SK-N-SH treated with all-trans-retinoic acid at 6 μM for 48 hours (cell line): Measurements from ENCODE around the gene SIGLEC5.

Experiments used
- CSDC2 ChIP-seq: fragments of 250-450 bp; sonication (Bioruptor Pico); IDR thresholded peaks from 2 replicates; pipeline ENCODE4 v1.5.0; 2020; ENCODE audit warnings: mild to moderate bottlenecking, moderate library complexity
- ISL1 ChIP-seq: fragments of 250-450 bp; sonication (Bioruptor Pico); IDR thresholded peaks from 2 replicates; pipeline ENCODE4 v2.1.2; 2022; ENCODE audit warnings: mild to moderate bottlenecking, moderate library complexity
- RARB ChIP-seq: fragments of 250-450 bp; sonication (Bioruptor Pico); IDR thresholded peaks from 2 replicates; pipeline ENCODE4 v1.8.0; 2021; ENCODE audit warnings: mild to moderate bottlenecking, moderate library complexity
- ZFP3 ChIP-seq: fragments of 250-450 bp; sonication (Bioruptor Pico); IDR thresholded peaks from 2 replicates; pipeline ENCODE4 v1.5.0; 2020; ENCODE audit warnings: mild to moderate bottlenecking, moderate library complexity
- ZNF70 ChIP-seq: fragments of 450-650 bp; formaldehyde crosslinking; IDR thresholded peaks from 2 replicates; pipeline ENCODE4 v1.5.0; 2020; ENCODE audit warnings: mild to moderate bottlenecking, moderate library complexity
- TF ChIP-seq, protein P1 (sequence below): fragments of 250-450 bp; sonication (Bioruptor Pico); IDR thresholded peaks from 2 replicates; pipeline ENCODE4 v1.8.0; 2020; ENCODE audit warnings: mild to moderate bottlenecking, moderate library complexity, borderline replicate concordance

DNA sequence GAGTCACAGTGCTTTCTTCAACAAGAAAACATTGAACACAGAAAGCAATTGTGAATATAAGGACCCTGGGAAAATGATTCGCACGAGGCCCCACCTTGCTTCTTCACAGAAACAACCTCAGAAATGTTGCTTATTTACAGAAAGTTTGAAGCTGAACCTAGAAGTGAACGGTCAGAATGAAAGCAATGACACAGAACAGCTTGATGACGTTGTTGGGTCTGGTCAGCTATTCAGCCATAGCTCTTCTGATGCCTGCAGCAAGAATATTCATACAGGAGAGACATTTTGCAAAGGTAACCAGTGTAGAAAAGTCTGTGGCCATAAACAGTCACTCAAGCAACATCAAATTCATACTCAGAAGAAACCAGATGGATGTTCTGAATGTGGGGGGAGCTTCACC is 43.4 kb downstream of the SIGLEC5 start:
- TF ChIP-seq ZNF70 (CRISPR knock-in tag) (no peak), ZFP3 (CRISPR knock-in tag) (no peak), ISL1 (CRISPR knock-in tag) (no peak), RARB (CRISPR knock-in tag) (no peak), CSDC2 (CRISPR knock-in tag) (no peak)
- TF ChIP-seq, protein P1, sequence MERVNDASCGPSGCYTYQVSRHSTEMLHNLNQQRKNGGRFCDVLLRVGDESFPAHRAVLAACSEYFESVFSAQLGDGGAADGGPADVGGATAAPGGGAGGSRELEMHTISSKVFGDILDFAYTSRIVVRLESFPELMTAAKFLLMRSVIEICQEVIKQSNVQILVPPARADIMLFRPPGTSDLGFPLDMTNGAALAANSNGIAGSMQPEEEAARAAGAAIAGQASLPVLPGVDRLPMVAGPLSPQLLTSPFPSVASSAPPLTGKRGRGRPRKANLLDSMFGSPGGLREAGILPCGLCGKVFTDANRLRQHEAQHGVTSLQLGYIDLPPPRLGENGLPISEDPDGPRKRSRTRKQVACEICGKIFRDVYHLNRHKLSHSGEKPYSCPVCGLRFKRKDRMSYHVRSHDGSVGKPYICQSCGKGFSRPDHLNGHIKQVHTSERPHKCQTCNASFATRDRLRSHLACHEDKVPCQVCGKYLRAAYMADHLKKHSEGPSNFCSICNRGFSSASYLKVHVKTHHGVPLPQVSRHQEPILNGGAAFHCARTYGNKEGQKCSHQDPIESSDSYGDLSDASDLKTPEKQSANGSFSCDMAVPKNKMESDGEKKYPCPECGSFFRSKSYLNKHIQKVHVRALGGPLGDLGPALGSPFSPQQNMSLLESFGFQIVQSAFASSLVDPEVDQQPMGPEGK (CRISPR knock-in tag): no peak
